ENCODE data around the gene FILIP1.
"Not testable (repeated sequence)": the region's sequence is repeated elsewhere in the genome, so short reads cannot be mapped to it uniquely, and the experiment has no call there.

Gene FILIP1

GRCh38 chr6:75458895-75459294, 34.7 kb downstream of the FILIP1 start:
- DNase-seq (ENCODE audit: low spot score) = no peak

GRCh38 chr6:75450903-75451302, 42.7 kb downstream of the FILIP1 start:
- no peak for DNase-seq (ENCODE audit: low spot score)

GRCh38 chr6:75449630-75450206, 43.9 kb downstream of the FILIP1 start:
- DNase-seq (ENCODE audit: low spot score) = no peak

GRCh38 chr6:75446241-75446880, 47.2 kb downstream of the FILIP1 start:
- DNase-seq (ENCODE audit: low spot score) = no peak

- no peak for DNase-seq (ENCODE audit: low spot score)
These were observed 47.9 kb downstream of the FILIP1 start for GRCh38 chr6:75445738-75446137.

- no peak for DNase-seq (ENCODE audit: low spot score)
These were observed 48.7 kb downstream of the FILIP1 start for GRCh38 chr6:75444899-75445298.

- DNase-seq (ENCODE audit: low spot score) = not testable (repeated sequence)
These were observed 51.7 kb downstream of the FILIP1 start for GRCh38 chr6:75441883-75442282.

- DNase-seq (ENCODE audit: low spot score) = not testable (repeated sequence)
These were observed 52.1 kb downstream of the FILIP1 start for GRCh38 chr6:75441479-75441878.

- DNase-seq (ENCODE audit: low spot score) = no peak
These were observed 55.0 kb downstream of the FILIP1 start for GRCh38 chr6:75438442-75439116.

- DNase-seq (ENCODE audit: low spot score) = no peak
These were observed 55.6 kb downstream of the FILIP1 start for GRCh38 chr6:75438013-75438431.

- no peak for DNase-seq (ENCODE audit: low spot score)
These were observed 56.1 kb downstream of the FILIP1 start for GRCh38 chr6:75437421-75437891.

GRCh38 chr6:75436869-75437268, 56.7 kb downstream of the FILIP1 start:
- DNase-seq (ENCODE audit: low spot score) = no peak

- DNase-seq (ENCODE audit: low spot score) = not testable (repeated sequence)
These were observed 60.8 kb downstream of the FILIP1 start for GRCh38 chr6:75432809-75433208.

GRCh38 chr6:75431379-75431778, 62.2 kb downstream of the FILIP1 start:
- no peak for DNase-seq (ENCODE audit: low spot score)

- DNase-seq (ENCODE audit: low spot score) = no peak
These were observed 62.8 kb downstream of the FILIP1 start for GRCh38 chr6:75430631-75431325.

- no peak for DNase-seq (ENCODE audit: low spot score)
These were observed 64.4 kb downstream of the FILIP1 start for GRCh38 chr6:75429061-75429703.

- DNase-seq (ENCODE audit: low spot score) = no peak
These were observed 65.4 kb downstream of the FILIP1 start for GRCh38 chr6:75428204-75428603.

GRCh38 chr6:75427329-75427728, 66.3 kb downstream of the FILIP1 start:
- DNase-seq (ENCODE audit: low spot score) = no peak

GRCh38 chr6:75424618-75425548, 68.7 kb downstream of the FILIP1 start:
- DNase-seq (ENCODE audit: low spot score) = no peak

- no peak for DNase-seq (ENCODE audit: low spot score)
These were observed 70.2 kb downstream of the FILIP1 start for GRCh38 chr6:75423386-75423785.

- DNase-seq (ENCODE audit: low spot score) = no peak
These were observed 71.5 kb downstream of the FILIP1 start for GRCh38 chr6:75422024-75422639.

Measured in hematopoietic multipotent progenitor cell treated with erythropoietin and hydrocortisone succinate and interleukin-3 and kit ligand, for 15 days (in vitro differentiated cells).